Liver (tissue), 3 donors: ENCODE data around the gene MMRN1.

Experiments used
- ATF3 ChIP-seq: IDR thresholded peaks from 2 replicates; pipeline ENCODE4 v1.6.1; 2016; ENCODE audit warnings: antibody characterized with exemption
- CTCF ChIP-seq: fragments of 150-350 bp; IDR thresholded peaks from 2 replicates; pipeline ENCODE4 v1.5.1; 2017; ENCODE audit warnings: improper control_type of control experiment, low read depth, low read length; ENCODE audit not compliant: missing input control
- EGR1 ChIP-seq, 2 donors: IDR thresholded peaks; 2 replicates each; pipeline ENCODE4 v1.6.1; 2016 to 2018; ENCODE audit warnings: antibody characterized with exemption in 2 of 2, low read depth in 2 of 2
- GABPA ChIP-seq, 2 donors: IDR thresholded peaks in 1 of 2; conservative IDR thresholded peaks in 1 of 2; 2 replicates each; pipeline ENCODE4 v1.6.1; 2016; ENCODE audit warnings: antibody characterized with exemption in 2 of 2, mild to moderate bottlenecking in 1 of 2, moderate library complexity in 1 of 2
- MAX ChIP-seq: IDR thresholded peaks from 2 replicates; pipeline ENCODE4 v1.6.1; 2016; ENCODE audit warnings: antibody characterized with exemption
- REST ChIP-seq: IDR thresholded peaks from 2 replicates; pipeline ENCODE4 v1.6.1; 2016; ENCODE audit warnings: antibody characterized with exemption, mild to moderate bottlenecking
- RXRA ChIP-seq, 2 donors: IDR thresholded peaks; 2 replicates each; pipeline ENCODE4 v1.6.1; 2017 to 2018; ENCODE audit warnings: antibody characterized with exemption in 2 of 2, mild to moderate bottlenecking in 1 of 2
- TAF1 ChIP-seq: conservative IDR thresholded peaks from 2 replicates; pipeline ENCODE4 v1.6.1; 2016; ENCODE audit warnings: antibody characterized with exemption, mild to moderate bottlenecking
- YY1 ChIP-seq: IDR thresholded peaks from 2 replicates; pipeline ENCODE4 v1.6.1; 2016; ENCODE audit warnings: antibody characterized with exemption, mild to moderate bottlenecking
- ZBTB33 ChIP-seq: IDR thresholded peaks from 2 replicates; pipeline ENCODE4 v1.6.1; 2016; ENCODE audit warnings: antibody characterized with exemption
- donor health status: healthy.
- donor health status: healthy.

GRCh38 chr4:89879215-89879614 is 15.4 kb upstream of the MMRN1 start:
- no peak for TF ChIP-seq CTCF
- no peak for TF ChIP-seq REST
- no peak for TF ChIP-seq ZBTB33
- TF ChIP-seq MAX, result no peak
- TF ChIP-seq TAF1, result no peak
- TF ChIP-seq YY1, result no peak
- no peak for TF ChIP-seq ATF3
- no peak for TF ChIP-seq RXRA (IDR thresholded peaks at IDR 0.05)
- TF ChIP-seq EGR1 (IDR thresholded peaks at IDR 0.05; ENCODE audit: low read depth in 2 of 2), result no peak
- TF ChIP-seq GABPA (IDR thresholded peaks at IDR 0.05 in 1 of 2, conservative IDR thresholded peaks at IDR 0.05 in 1 of 2), result no peak
